ENCODE measurements around the gene ODAD4. TPM values are rescaled to one million over a fixed set of nuclear protein-coding genes. Genes with fewer than 3 reads are reported as not detected.

Gene ODAD4
- polyA plus RNA-seq, 3 donors, result 0.04 to 0.28 (median 0.23) TPM

DNA sequence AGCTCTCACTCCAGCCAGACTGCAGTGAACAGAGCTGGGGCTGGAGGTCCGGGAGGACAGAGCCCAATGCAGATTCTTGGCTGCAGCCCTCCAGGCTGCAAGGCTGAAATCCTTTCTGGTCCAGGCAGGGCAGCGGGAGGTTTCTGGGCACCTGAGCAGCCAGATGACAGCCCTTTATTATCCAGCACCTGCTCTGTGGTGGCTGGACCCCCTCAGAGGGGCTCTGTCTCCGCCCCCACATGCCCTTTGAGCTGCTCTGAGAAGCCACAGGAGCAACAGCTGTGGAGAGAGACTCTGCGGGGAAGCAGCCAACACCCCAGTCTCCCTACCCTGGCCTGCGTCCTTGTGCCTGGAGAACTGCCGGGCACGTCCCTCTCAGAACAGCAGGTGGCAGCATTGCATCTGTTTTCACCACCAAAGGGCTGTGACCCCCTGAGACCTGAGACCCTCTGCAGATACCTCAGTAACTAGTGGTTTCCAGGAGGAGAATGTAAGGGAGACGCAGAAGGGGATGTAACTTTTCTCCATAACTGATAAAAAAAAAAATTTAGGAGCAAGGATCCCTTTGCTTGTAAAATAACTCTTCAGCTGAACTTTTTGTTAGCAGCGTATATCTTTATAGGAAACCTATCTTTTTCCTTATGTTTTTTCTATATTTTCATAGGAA is 32.5 kb downstream of the ODAD4 start:
- intact Hi-C loops (cut with micrococcal nuclease), result loop anchor here (1.0 to 2.0 kb wide), 2 partner anchors 153 to 154 kb away; no protein-coding TSS in a partner anchor
- TF ChIP-seq, protein P1, sequence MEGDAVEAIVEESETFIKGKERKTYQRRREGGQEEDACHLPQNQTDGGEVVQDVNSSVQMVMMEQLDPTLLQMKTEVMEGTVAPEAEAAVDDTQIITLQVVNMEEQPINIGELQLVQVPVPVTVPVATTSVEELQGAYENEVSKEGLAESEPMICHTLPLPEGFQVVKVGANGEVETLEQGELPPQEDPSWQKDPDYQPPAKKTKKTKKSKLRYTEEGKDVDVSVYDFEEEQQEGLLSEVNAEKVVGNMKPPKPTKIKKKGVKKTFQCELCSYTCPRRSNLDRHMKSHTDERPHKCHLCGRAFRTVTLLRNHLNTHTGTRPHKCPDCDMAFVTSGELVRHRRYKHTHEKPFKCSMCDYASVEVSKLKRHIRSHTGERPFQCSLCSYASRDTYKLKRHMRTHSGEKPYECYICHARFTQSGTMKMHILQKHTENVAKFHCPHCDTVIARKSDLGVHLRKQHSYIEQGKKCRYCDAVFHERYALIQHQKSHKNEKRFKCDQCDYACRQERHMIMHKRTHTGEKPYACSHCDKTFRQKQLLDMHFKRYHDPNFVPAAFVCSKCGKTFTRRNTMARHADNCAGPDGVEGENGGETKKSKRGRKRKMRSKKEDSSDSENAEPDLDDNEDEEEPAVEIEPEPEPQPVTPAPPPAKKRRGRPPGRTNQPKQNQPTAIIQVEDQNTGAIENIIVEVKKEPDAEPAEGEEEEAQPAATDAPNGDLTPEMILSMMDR (IDR thresholded peaks at IDR 0.05), result peak; percentile 92
- Histone ChIP-seq H3K27ac (ENCODE audit: low read depth in 1 of 2, low read length in 2 of 2) (no peak overlapping the region), H3K9me3 (replicated peaks in 1 of 2; ENCODE audit: control insufficient read depth in 1 of 2, insufficient read depth in 1 of 2, low read length in 2 of 2) (no peaks in the 10 kb centered on the region), H3K4me3 (replicated peaks in 1 of 3; ENCODE audit: low read depth in 2 of 3, low read length in 3 of 3) (no peak overlapping the region), H4K20me1 (ENCODE audit: insufficient read depth, low read length) (peaks cover 10% of the 10 kb centered on the region), H3K4me1 (ENCODE audit: control insufficient read depth in 1 of 2, insufficient read depth in 2 of 2, low read length in 2 of 2) (peaks cover 18 to 23% of the 10 kb centered on the region in 2 donors), H3K79me2 (ENCODE audit: insufficient read depth, low read length) (peaks cover 10% of the 10 kb centered on the region), H3K27me3 (ENCODE audit: control insufficient read depth in 2 of 2, insufficient read depth in 2 of 2, low read length in 2 of 2) (no peaks in the 10 kb centered on the region), H3K4me2 (replicated peaks; ENCODE audit: extremely low read depth, low read length, poor library complexity, severe bottlenecking) (no peak overlapping the region), H2AFZ (ENCODE audit: insufficient read depth, low read depth, low read length, poor library complexity, severe bottlenecking) (peak overlapping the region; percentile 56), H3K9ac (ENCODE audit: insufficient read depth, low read length, poor library complexity, severe bottlenecking) (no peak overlapping the region), H3K36me3 (replicated peaks in 1 of 2; ENCODE audit: control insufficient read depth in 1 of 2, insufficient read depth in 2 of 2, low read length in 2 of 2) (peaks cover 0 to under 1% of the 10 kb centered on the region in 2 donors)
- Mint-ChIP-seq H3K9me3 (no peaks in the 10 kb centered on the region), H3K27me3 (ENCODE audit: low read depth in 3 of 3) (peaks cover 0 to 2% (median 0%) of the 10 kb centered on the region in 3 donors), H3K4me1 (peaks cover 32% of the 10 kb centered on the region), H3K27ac (no peak overlapping the region), H3K4me3 (no peak overlapping the region), H3K36me3 (peaks cover 1% of the 10 kb centered on the region in 2 donors)
- WGBS (ENCODE audit: insufficient coverage), result 21% methylated on average over 4 of the region's 9 CpGs
- peak; percentile 46 to 64 (median 61) for DNase-seq

DNA sequence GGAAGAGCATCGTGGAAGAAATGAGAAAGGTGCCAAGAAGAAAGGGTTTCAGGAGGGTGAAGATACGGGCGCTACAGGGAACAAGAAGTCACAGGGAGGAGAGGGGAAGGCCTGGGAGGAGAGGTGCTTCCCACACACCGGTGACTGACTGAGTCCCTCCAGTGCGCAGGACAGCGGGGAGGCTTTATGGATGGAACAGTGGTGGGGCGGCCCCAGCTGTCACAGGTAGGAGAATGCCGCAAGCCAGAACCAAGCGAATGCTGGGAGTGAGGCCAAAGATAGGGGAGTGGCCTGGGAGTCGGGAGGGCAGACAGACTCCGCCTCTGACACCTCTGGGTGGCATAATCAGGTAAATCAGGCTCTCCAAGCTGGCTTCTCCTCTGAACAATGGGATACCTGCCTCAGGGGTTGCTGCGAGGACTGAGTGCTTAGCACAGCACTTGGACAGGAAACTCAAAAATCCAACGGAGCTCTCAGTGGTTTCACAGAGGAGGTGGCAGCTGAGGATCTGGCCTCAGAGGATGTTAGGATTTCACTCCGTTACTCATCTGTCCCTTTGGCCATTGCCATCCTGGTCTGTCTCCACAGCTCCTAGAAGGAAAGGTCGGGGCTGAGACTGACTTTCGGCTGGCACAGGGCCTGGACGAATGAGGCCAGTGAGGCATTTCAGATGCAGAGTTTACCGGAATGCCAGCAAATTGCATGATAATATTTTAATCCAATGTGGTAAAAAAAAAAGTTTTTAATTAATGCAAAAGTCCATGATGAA is 35.5 kb downstream of the ODAD4 start:
- Mint-ChIP-seq H3K9me3 (no peaks in the 10 kb centered on the region), H3K4me1 (peaks cover 44% of the 10 kb centered on the region), H3K27me3 (ENCODE audit: low read depth in 3 of 3) (peaks cover 0 to 2% (median 0%) of the 10 kb centered on the region in 3 donors), H3K27ac (peak overlapping the region; percentile 1 to 81 (median 33)), H3K4me3 (peak overlapping the region; percentile 79 to 91), H3K36me3 (peaks cover 4 to 15% of the 10 kb centered on the region in 2 donors)
- Histone ChIP-seq H3K79me2 (ENCODE audit: insufficient read depth, low read length) (peaks cover 36% of the 10 kb centered on the region), H2AFZ (ENCODE audit: insufficient read depth, low read depth, low read length, poor library complexity, severe bottlenecking) (peak overlapping the region; percentile 82), H3K27ac (ENCODE audit: low read depth in 1 of 2, low read length in 2 of 2) (peak overlapping the region in 1 of 2 donors; percentile 48), H3K36me3 (replicated peaks in 1 of 2; ENCODE audit: control insufficient read depth in 1 of 2, insufficient read depth in 2 of 2, low read length in 2 of 2) (peaks cover 9 to 18% of the 10 kb centered on the region in 2 donors), H4K20me1 (ENCODE audit: insufficient read depth, low read length) (peaks cover 39% of the 10 kb centered on the region), H3K4me2 (replicated peaks; ENCODE audit: extremely low read depth, low read length, poor library complexity, severe bottlenecking) (peak overlapping the region; percentile 89), H3K27me3 (ENCODE audit: control insufficient read depth in 2 of 2, insufficient read depth in 2 of 2, low read length in 2 of 2) (no peaks in the 10 kb centered on the region), H3K9me3 (replicated peaks in 1 of 2; ENCODE audit: control insufficient read depth in 1 of 2, insufficient read depth in 1 of 2, low read length in 2 of 2) (no peaks in the 10 kb centered on the region), H3K9ac (ENCODE audit: insufficient read depth, low read length, poor library complexity, severe bottlenecking) (peak overlapping the region; percentile 52), H3K4me3 (replicated peaks in 1 of 3; ENCODE audit: low read depth in 2 of 3, low read length in 3 of 3) (peak overlapping the region; percentile 42 to 92 (median 52)), H3K4me1 (ENCODE audit: control insufficient read depth in 1 of 2, insufficient read depth in 2 of 2, low read length in 2 of 2) (peaks cover 19 to 36% of the 10 kb centered on the region in 2 donors)
- under 1% methylated on average over 15 of the region's 18 CpGs for WGBS (ENCODE audit: insufficient coverage)
- peak in 1 of 3 donors; percentile 17 for DNase-seq
- TF ChIP-seq, protein P1 (IDR thresholded peaks at IDR 0.05), result no peak
- intact Hi-C loops (cut with micrococcal nuclease), result loop anchor here in 1 of 2 donors (2.0 to 5.0 kb wide), 2 partner anchors 46 to 189 kb away; partner anchors contain the start of gene RAB5C

All from CD14-positive monocyte (primary cell).